Dermis microvascular lymphatic vessel endothelial cell (primary cell): ENCODE measurements around the gene TBC1D2B. TPM values are rescaled to one million over a fixed set of nuclear protein-coding genes. Genes with fewer than 3 reads are reported as not detected.
"Not testable (repeated sequence)": the region's sequence is repeated elsewhere in the genome, so short reads cannot be mapped to it uniquely, and the experiment has no call there.

Experiments
- DNase-seq, 2 donors: peaks; one replicate each; pipeline versions ENCODE4 v3.0.0 to v3.0.0-alpha.2; 2010; ENCODE audit warnings: low read depth in 2 of 2
- total RNA-seq: library from RNA; depleted of rRNA; stranded (reverse); fragments of >200 nt; gene quantifications from 2 replicates; pipeline ENCODE4 v1.2.1, GENCODE V29; 2014

The TBC1D2B gene
- total RNA-seq, 1 donor from 2014 or later = 28.2 TPM

DNA sequence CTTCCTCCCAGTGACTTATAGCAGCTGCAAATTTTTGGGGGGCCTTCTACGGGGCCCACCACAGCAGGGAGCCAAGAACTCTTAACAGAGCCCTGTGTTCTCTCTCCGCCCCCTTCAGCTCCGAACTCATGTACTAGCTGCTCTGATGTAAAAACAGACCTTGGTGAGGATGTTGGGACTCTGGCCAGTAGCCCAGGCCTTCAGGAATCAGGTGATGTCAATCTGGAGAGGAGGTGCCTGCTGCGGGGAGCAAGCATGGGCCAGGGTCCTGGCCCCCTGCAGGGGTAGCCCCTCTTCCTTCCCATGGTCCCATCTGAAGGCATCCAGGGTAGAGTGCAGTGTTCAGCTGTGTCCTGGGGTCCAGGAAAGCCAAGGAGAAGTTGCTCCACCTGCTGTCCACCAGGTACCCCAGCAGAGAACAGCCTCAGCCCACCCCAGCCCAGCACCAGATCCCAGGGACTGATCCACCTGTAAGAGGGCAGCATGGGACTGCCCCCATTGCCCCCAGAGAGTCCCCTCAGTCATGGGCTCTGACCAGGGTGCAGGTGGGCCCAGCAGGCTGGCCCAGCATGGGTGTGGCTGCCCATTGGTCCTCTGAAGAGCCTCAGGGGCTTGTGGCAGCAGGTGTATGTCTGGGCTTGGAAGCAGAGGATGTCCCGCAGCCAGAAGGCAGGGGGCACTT lies 126.3 kb downstream of the TBC1D2B start:
- DNase-seq = not testable (repeated sequence)

- DNase-seq = not testable (repeated sequence)
Measured at GRCh38 chr15:77950470-77950869, 127.0 kb downstream of the TBC1D2B start.

GRCh38 chr15:77945566-77945965 lies 131.9 kb downstream of the TBC1D2B start:
- DNase-seq = no peak

Other genes with a start within 250 kb of the TBC1D2B start
- not detected in 2 replicates for gene SH2D7, start 14.8 kb upstream of the TBC1D2B start, total RNA-seq
- 2.2 and 2.9 TPM in 2 replicates for gene CIB2, start 53.7 kb upstream of the TBC1D2B start, total RNA-seq
- 20.3 and 22.1 TPM in 2 replicates for gene IDH3A, start 71.7 kb upstream of the TBC1D2B start, total RNA-seq
- gene ACSBG1, start 156.9 kb upstream of the TBC1D2B start, total RNA-seq = not detected in 2 replicates
- 0.90 and 2.0 TPM in 2 replicates for gene DNAJA4, start 186.9 kb upstream of the TBC1D2B start, total RNA-seq
- 67.9 and 84.5 TPM in 2 replicates for gene SKIC8, start 221.9 kb upstream of the TBC1D2B start, total RNA-seq